NCI-H1105 treated with DMSO at 0.1 percent for 48 hours (cell line): ENCODE results near the gene NEDD9.

ENCODE experiments used
- DNase-seq: peaks from one replicate; lab custom pipeline; 2025; lab: John Stamatoyannopoulos, UW

NEDD9 gene

DNA sequence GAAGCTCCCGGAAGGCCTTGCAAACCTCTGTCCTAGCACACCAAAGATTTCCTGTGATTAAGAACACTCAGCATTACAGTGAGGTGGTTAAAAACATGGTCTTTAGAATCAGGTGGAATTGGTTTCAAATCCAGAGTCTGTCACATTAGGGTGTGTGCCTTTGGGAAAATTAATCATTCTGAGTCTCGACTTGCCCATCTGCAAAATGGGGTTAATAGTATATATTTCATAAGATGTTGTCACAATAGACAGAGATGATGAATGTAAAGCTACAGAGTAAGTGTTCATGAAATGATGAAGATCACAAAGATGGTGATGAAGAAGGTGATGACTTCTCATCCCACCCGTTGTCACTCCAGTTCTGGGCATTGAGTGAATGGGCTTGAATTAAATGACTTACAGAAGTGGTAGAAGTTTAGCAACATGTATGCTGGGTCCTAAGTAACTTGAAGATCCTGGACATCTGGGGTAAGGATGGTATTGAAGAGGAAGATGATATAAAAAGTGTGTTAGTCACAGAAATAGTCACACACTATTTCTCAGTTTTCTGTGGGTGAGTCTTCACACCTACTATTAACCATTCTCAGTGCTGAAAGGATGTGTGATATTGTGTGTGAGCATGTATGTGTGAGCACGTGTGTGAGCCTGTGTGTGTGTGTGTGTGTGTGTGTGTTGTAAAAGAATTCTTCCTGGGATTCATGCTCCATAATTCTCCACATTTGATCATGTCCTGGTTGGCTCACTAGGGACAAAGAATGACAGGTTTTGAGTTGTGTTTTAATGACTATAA is 28.0 kb upstream of the NEDD9 start:
- DNase-seq: no peak

DNA sequence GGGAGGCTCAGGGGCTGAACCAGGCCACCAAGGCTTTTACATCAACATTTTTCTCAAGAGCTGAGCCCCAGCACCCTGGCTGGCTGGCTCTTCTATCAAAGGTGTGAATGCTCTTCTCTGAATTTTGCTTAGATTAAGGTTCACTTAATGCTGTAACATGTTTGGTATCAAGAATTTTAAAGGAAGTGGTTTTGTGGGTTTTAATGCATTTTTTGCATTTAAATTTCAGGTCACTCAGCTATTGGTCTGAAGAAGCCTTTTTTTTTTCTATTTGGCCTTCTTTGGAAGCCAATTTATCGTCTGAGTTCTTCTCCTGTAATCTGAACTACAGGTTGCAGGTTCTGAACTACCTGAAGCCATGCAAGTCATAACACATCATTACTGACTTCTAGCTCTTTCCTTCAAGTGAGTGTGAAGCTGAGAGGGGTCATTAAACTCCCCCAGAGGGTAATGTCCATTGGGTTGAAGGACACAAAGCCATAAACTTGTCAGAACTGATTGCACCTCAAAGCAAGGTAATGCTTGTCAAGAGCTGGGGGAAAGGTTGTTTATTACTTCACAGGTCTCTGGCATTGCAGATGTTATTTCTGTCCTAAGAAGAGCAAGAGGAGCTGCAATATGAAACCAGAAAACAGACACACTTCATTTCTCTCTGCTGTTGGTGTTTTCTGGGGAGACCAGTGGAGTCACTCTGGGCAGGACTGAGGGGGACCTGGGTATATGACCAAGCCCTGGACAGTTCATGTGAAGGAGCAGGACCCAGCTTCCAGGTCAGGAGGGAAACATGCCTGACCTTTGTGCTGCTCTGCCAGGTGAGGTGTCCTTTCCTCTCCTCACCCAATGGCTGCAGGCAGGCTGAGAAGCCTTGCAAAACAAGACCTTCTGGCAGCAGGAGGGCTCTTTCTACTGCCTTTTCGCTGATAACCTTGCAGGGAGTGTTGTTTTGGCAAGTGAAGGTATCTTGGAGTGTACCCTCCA is 26.1 kb upstream of the NEDD9 start:
- DNase-seq: no peak

DNA sequence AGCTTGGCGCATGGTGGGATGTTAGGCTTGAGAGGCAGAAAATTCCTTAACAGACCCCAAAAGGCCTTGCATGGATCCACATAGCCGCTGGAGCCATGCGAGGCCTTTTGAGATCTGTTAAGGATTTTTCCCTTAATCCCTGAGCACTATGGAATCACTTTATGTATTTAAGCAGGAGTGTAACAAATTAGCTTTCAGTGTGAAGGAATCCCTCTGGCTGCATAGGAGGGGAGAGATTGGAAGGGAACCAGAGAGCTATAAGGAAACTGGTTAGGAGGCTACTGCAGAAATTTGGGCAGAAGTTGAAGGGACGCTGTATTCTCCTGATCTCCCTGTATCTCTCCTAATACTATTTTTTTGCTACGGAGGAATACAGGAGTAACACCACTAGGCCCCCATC is 23.1 kb upstream of the NEDD9 start:
- no peak for DNase-seq

DNA sequence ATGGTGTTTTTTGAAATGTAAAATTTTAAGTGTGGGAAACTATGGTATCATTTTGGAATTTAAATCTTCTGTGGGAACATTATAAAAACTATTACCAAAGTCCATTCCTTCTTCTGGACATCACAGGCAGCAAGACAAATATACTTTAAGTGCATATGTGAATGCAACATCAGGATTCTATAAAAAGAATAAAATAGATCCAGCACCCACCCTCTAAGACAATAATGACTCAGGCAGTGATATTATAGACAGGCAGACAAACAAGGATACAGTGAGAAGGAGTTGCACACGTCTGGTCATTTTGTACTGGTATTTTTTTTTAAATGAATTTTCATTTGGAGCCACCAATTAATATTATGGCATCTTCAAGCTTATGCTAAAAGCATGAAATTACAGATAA is 21.1 kb upstream of the NEDD9 start:
- DNase-seq: no peak

DNA sequence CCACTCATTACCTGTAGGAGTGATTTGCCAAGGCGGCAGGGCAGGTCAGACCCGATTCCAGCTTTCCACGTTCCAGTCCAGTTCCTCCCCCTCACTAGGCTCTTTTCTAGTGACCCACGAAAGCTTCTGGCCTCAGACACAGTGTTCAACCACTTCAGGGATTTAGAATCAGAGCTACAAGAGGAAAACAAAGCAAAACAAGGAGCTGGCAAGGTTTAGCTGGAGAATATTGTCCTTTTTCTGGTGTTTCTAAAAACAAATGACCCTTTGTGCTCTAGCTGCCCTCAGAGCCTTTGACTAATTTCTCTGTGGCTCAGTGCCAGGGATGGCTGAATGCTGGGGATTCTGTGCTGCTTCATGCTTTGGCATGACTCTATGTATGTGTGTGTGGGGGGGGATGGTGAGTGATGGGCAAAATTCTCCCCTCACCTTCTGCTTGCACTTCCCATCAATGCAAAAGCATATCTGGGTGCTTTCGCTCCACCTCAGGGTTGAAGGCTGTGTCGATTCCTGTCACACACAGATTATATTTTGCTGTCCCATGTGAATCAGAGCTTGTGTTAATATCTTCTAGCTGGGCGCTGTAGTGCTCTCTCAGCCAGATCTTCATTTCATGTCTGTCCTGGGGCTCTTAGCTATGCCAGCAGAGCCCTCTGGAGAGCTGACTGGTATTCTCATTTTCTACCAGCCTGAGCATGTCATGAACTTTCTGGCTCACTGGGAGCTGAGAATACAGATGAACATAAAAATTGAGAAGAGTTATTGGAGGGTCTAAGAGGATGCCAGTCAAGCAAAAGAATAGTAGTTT is 19.3 kb upstream of the NEDD9 start:
- DNase-seq: peak; percentile 65

DNA sequence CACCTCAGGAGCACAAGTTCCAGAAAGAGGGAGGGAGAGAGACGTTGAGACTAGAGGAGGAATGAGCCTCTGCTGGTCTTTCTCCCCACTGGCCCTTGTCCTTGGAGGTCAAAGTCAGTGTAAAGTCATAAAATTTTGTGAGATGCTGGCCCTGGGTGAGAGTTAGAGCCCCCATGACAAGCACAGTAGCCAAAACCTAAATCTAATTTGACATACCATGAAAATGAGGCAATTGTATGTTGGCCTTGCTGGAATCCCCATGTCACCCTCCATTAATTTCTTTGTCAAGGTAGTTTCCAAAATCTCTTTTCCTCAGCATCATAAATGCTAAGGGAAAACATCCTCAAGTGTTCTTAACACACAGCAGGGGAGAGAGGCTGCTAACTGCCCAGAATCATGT is 17.6 kb upstream of the NEDD9 start:
- DNase-seq: no peak

DNA sequence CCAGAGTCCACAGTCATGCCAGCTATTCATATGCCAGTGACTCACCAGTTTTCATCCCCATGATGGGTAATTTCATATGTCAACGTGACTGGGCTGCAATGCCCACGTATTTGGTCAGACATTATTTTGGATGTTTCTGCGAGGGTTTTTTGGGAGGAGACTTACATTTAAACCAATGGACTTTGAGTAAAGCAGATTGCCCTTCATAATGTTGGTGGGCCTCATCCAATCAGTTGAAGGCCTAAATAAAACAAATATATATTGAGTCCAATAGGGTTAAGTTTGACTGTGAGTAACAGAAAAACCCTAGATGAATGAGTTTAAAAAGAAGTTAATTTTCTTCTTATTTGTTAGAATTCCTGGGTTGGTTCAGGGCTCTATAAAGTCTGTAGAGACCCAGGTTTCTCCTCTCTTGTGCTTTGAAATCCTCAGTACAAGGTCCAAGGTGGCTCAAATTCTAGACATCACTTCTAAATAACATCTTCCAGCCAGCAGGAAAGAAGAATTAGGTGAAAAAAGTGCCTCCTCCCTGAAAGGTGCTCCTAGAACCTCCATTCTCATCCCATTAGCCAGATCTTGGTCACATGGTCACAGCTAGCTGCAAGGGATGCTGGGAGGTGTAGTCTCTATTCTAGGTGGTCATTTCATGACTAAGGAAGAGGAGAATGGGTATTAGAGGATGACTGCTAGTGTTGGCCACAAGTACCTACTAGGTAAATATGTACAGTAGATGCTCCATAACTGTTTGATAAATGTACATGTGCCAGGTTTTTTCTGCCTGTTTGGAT is 16.7 kb upstream of the NEDD9 start:
- no peak for DNase-seq

DNA sequence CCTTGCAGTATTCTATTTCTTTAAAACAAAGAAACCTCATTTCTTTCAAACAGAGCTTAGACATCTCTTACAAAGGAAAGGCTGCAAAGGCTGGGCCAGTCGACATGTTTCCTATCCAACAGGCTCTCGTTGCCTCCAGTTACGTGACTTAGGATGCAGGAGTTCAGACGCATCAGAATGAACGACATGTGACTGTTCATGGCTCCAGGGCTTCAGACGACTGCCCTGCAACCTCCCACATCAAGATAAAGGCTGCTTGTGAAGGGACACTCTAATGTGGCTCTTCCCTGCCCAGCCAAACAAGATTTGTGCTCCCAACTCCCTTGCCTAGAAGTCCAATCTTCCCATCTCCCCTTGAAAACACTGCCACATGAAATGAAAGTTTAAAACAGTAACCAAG is 14.3 kb upstream of the NEDD9 start:
- DNase-seq: no peak

DNA sequence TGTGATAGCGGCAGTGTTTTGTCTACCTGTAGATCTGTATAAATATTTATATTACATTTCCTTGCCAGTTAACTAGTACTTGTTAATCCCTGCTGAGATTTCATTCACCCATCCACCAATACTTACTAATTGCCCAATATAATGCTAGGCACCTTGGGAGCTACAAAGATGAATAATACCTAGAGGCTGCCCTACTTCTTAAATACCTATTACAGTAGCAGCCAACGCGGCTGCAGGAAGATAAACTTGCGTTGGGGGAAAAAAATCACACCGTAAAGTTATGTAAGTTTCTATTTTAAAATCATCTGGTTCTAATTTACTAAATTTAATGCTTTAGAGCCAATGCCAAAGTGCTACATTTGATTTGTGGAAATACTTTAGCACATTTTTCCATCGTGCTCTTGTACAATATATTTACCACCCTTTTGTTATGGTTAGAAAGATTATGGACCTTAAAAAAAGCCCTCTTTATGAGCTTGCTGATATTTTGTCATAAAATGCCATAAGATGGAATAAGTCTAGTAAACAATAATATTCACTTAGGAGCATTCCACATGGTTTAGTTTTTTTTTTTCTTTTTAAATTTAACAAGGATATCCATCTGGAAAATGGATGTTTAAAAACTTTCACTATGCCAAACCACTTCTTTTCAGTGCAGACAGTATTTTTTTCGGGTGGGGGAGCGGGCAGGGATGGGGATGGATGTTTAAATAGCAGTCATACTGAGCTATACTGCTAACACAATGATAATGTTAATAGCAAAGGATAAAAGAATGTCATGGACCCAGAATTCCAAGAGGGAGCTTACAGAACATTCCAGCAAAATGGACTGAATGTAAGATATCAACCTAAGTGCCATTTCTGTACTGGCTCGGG is 13.2 kb upstream of the NEDD9 start:
- DNase-seq: no peak

DNA sequence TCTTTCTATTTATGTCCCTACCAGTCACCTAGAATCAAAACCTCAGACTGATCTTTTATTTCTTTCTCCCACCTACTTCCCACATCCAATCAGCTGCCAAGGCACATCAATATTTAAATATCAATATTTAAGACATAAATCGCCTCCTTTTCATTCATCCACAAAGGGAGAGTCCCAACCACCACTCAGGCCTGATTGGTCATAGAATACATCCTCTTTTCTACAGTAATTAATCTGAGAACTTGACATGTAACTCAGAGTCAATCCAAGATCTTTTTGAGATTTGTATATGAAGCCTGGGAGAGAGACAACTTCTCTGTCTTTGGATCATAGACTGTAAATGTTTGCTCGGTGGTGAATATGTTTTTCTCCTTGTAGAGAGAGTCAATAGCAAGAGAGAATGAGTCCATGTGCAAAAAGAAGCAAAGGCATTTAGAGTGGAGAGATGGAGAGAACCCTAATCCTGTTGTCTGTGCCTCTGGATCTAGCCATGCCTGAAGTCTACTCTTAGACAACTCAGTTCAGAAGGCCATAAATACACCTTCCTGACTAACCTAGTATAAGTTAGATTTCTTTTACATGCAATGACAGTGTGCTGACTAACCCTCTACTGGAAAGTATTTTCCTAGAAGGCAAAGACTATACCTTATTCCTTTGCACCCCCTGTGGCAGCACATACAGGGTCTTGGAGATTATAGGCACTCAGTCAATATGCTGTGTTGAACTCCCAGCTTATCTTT is 12.1 kb upstream of the NEDD9 start:
- no peak for DNase-seq

DNA sequence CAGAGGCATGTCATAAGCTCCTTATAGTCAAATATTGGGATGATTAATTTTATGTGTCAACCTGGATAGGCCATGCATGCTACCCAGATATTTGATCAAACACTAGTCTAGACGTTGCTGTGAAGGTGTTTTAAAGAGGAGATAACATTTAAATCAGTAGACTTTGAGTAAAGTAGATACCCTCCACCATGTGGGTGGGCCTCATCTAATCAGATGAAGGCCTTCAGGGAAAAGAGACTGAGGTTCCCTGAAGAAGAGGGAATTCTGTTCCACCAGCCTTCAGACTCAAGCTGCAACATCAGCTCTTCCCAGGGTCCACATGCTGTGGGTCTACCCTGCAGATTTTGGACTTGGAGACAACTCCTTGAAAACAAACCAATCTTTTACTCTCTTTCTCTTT is 11.4 kb upstream of the NEDD9 start:
- DNase-seq: no peak

DNA sequence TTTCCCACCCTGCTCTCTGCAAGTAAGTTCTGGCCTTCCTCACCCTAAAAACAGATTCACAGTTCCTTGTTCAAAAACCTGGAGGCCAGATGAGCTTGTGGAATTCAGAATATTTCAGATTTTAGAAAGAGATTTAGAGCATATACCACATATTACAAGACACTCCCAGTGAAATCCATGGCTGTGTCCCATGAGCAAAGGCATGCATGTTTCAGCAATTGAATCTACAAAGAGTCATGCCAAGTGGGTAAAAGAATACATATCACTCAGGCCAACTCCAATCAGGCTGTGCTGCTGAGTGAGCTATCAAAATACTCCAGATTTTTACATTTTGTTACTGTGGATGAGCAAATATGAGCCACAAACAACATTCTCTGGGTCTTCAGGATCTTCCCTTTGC is 10.2 kb upstream of the NEDD9 start:
- no peak for DNase-seq

DNA sequence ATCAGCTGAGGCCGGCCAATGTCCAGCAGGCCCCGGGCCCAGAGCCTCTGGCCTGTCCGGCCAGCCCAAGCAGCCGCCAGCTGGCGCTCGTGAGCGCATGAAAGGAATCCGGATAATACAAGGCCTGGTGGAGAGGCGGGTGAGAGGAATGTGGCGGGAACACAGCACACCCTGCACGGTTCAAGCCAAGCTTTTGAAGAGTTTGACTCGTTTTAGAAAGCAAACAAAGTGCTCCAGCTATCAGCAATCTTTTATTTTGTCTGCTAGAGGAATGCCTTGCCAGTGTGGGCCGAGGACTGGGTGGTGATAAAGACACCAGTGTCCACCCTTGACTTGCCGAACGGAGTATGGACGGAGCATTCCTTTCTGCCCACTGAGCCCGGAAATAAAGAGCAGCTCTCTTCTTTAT is 9.3 kb upstream of the NEDD9 start:
- DNase-seq: no peak

DNA sequence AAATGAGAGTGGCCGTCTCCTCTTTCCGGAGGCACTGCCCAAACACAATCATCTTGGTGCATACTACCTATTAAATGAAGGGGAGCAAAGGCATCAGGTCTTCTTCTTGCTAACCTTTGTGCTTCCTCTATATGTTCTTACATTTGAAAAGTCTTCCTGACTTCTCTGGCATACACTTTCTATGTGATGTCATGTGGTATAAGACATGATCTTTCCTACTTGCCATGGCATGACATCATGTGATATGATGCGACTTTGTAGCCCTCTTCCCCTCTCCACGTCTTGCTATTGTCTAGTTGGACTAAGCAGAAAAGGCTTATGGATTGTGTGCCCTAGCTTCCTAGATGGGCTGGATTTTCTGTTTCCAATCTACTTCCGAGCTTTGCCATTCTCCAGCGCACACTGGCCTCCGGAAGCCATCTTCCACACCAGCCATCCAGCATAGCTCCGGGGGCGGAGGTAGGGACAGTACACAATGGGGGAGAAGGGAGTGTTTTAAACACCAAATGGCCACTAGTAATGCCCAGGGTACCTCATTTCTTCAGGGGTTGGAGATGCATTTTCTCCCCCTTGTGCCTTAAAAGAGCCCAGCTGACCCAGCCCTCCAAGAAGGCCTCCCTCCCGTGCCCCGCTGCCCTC is 8.8 kb upstream of the NEDD9 start:
- no peak for DNase-seq

DNA sequence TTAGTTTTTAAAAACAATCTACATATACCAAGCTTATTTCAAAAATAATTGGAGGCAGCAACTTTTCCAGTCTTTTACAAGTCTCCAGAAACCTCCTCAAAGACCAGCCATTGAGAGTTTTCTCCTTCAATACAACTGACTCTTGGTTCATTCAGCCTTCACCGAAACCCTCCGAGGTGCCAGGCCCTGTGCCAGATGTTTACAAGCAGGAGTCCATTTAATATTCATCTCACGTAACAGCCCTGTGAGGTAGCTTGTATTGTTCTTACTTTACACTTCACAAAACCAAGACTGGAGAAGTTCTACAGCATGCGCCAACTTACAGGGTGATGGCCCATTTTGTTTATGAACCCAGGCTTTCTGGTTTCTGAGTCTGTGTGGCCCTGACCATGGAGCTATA is 5.5 kb upstream of the NEDD9 start:
- DNase-seq: no peak

DNA sequence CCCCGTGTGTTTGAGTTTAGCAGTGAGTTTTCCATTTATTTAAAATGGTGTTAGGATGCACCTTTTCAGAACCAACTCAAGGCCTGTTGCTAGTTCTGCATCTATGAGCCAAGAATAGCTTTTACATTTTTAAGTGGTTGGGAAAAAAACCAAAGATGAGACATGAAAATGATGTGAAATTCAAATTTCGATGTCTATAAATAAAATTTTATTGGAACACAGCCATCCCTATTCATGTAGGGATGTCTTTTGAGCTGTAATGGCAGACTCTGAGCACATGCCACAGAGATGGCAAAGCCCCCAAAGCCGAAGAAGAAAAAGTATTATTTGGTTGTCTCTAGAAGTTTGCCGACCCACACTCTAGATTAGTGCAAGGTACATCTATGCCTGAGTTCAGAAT is 5.0 kb upstream of the NEDD9 start:
- no peak for DNase-seq

DNA sequence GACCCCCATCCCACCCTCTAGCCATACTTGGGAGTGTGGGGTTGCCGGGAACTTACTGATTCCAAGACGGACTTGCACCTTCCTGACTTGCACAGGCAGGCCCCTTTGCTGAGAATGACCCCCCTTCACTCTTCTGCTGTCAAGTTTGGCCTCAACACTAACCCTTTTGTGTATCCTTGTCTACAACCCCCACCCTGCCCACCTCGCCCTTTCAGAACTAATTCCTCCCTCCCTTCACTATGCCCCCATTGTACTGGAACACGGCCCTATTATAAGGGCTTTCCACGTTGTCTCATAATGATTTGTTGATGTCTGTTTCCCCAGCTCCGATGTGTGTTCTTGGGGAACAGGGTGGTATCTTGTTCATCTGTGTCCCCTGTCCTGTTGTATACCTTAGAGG is 4.4 kb upstream of the NEDD9 start:
- DNase-seq: no peak

DNA sequence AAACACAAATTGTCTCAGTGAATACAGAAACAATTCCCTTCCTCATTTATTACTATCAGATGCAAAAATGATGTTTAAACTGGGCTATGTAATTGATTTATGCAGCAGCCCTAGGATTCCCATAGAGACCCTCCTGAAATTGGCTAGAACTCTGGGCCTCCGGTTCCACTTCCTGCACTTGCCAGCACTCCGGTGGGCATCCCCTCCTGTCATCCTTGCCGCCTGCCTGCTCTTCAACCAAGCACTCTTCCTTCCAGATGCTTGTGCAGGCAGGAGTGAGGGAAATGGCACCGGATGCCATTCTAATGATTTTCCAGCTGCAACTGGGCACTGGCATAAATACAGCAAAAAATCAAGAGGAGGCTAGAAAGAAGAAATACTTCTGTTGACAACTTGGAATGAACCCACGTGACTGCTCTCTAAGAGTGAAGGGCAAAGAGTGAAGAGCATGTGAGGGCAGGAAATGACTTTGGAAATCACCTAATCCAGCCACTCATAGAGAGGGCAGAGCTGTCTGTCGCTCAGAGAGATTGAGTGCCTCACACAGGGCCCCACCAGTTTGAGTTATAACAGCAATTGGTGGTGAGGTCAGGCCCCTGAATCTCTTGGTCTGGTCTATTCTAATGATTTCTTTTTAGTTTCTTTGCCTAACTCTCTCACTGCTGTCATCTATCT is 3.7 kb upstream of the NEDD9 start:
- no peak for DNase-seq

DNA sequence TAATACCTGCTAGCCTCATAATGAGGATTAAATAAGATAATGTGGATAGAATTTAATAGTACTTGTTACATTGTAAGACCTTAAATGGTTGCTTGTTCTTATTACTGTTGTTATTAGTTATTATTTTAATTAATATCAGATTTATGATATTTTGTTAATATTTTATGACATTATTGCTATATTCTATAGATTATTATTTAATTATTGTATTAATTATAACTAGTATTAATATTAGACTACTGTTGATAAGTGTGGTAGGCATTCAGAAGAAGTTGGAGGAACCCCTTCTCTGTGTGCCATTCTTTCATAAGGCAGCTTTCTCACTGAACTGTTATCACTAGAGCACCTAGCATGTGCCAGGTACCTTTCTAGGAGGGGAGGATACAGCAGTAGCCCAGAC is 2.6 kb upstream of the NEDD9 start:
- DNase-seq: no peak
